Stimulated activated CD4-positive, alpha-beta T cell treated with anti-CD3 and anti-CD28 coated beads, Interleukin-4, amount 100 ng/mL, for 1 hour (primary cell): ENCODE measurements around the gene ANKDD1A.

Experiments used
- DNase-seq: peaks from one replicate; pipeline ENCODE4 v3.0.0-alpha.2; 2020

ANKDD1A gene

DNA sequence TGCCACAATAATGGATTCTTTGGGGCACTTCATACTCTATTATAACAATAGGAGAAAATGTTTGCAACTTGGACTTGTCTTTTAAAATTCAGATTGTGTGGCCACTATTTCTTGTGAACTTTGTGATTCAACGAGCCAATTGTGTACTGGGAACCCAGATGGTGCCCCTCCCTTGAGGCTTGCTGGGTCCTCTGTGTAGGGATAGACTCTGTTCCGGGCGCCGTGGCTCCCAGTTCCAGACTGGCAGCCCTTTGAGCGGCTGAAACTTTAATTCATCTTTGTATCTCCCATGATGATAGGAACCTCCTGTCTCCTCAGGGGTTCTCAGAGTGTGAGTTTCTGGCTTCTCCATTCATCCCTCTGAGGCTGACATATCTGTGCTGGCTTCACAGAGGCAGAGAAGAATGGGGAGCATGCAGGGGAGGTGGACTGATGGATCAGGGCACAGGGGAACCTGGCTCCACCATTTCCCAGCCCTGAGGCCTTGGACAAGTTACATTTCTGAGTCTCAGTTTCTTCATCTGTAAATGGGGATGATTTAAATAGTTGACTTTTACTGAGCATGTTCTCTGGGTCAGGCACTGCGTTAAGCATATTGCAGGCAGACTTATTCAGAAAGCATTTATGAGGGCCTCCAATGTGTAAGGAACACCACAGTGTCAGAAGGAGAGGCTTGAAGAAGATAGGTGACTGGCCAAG, 15.2 kb upstream of the ANKDD1A start:
- no peak for DNase-seq

- DNase-seq, result no peak
These were observed 14.2 kb upstream of the ANKDD1A start for GRCh38 chr15:64897345-64897985.

DNA sequence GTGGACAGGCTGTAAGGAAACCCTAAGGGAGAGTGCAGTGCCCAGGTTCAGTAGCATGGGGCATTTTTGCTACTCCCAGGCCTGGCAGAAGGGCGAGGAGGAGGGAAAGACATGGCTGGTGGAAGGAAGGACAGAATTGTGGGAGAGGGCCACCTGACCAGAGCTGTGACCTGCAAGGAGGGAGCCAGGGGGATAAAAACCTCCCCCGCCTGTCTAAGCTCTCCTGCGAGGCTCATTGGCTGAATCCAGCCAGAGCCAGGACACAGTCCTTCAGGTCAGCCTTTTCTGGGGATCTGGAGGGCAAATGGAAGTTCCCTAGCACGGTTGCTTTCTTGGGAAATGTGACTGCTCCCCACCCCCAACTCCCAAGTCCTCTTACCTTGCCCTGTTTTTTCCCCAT, 13.3 kb upstream of the ANKDD1A start:
- no peak for DNase-seq

GRCh38 chr15:64901141-64901540, 10.6 kb upstream of the ANKDD1A start:
- DNase-seq, result no peak

DNA sequence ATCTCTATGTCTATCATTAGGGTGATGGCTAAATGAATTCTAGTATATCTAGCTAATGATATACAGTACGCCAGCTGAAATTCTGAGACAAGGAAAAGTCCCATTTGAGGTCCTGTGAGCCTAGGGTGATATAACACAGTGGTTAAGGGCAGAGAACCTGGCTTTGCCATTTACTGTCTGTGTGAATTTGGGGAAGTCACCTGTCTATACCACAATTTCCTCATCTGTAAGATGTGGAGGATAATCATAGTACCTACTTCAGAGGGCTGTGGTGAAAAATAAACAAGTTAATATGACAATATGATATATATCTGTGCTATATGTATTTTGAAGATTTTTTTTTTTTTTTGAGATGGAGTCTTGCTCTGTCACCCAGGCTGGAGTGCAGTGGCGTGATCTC, 9.8 kb upstream of the ANKDD1A start:
- no peak for DNase-seq

GRCh38 chr15:64902863-64903262, 8.8 kb upstream of the ANKDD1A start:
- no peak for DNase-seq

GRCh38 chr15:64903326-64903950, 8.3 kb upstream of the ANKDD1A start:
- no peak for DNase-seq

GRCh38 chr15:64904189-64904588, 7.5 kb upstream of the ANKDD1A start:
- DNase-seq, result no peak

- DNase-seq, result peak; percentile 83
These were observed 6.4 kb upstream of the ANKDD1A start for GRCh38 chr15:64905119-64905831.

DNA sequence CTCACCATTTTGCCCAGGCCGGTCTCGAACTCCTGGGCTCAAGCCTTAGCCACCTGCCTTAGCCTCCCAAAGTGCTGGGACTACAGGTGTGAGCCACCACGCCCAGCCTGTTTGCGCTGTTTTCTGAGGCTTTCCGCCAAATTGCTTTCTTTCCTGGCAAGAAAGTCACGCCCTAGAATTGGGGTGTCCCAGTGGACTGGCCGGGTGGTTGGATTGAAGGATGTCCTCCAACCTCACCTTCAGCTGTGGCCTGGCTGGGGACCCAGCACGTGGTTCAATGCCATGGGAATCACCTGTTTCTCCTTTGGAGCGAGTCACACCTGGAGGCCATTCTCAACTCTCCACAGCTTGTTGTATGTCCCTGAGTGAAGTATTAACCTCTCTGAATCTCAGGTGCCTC, 5.8 kb upstream of the ANKDD1A start:
- DNase-seq, result no peak

DNA sequence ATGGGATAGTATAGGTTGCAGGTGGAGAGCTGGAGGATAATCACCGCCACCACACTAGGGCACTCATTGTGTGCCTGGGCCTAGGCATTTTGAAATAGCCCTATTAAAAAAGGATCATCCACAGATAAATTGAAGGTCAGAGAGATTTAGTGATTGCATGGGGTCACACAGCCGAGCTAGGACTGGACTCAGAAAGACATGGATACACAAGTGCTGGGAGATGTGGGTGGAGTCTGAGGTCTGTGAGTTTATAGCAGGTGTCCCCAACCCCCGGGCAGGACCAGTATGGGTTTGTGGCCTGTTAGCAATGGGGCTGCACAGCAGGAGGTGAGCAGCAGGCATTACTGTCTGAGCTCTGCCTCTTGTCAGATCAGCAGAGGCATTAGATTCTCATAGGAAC, 5.3 kb upstream of the ANKDD1A start:
- DNase-seq, result no peak

GRCh38 chr15:64907991-64908390, 3.7 kb upstream of the ANKDD1A start:
- DNase-seq, result no peak

- no peak for DNase-seq
These were observed 2.2 kb upstream of the ANKDD1A start for GRCh38 chr15:64909546-64909945.

GRCh38 chr15:64912379-64913325, 950 bp downstream of the ANKDD1A start:
- no peak for DNase-seq

DNA sequence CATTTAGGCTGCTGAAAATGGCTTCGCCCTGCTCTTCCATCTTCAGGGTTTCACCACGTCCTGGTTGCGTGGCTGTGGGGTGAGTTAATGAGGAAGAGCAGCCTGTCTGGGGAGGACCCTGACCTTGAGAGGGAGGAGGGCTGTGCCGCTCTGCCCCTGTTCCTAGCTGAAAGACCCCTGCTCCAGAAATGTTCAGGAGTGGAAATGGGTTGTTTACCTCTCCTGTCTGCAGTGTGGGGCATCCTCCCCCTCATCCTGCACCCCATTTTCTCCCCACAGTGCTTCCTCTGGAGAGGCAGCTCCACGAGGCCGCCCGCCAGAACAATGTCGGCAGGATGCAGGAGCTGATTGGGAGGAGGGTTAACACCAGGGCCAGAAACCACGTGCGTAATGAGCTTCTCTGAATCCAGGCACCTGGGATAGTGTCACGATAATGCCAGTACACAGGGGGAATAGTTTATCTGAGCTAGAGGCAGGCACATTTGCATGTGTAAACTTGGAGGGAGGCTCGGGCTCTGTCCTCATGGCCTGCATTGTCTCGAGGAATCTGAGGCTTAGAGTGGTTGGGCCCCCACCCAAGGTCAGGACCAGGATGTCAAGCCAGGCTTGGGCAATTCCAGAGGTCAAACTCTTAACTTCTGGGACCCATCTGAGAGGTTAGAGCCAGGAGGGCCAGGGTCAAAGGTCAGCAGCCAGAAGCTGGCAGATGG, 4.0 kb downstream of the ANKDD1A start:
- no peak for DNase-seq

- no peak for DNase-seq
These were observed 4.7 kb downstream of the ANKDD1A start for GRCh38 chr15:64916365-64916764.

- DNase-seq, result no peak
These were observed 5.5 kb downstream of the ANKDD1A start for GRCh38 chr15:64917211-64917610.

GRCh38 chr15:64919721-64920120, 8.0 kb downstream of the ANKDD1A start:
- DNase-seq, result no peak

- DNase-seq, result no peak
These were observed 10.0 kb downstream of the ANKDD1A start for GRCh38 chr15:64921711-64922110.

DNA sequence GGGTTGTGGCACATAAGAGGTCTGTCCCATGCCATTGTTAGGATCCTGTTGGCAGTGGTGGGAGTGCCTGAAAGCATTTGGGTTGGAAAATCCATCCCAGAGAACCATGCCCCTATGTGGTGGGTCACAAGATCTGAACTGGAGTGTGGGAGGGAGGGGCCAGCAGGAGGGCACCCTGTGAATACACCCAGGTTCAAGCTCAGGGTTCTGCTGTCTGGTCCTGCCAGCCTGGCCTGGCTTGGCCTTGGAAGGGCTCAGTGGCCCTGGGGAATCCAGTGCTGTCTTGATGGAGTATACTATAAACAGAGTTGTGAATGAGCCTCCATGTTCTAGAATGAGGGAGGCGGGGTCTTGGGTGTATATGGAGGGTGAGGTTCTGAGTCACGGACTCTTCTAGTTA, 11.8 kb downstream of the ANKDD1A start:
- no peak for DNase-seq

- no peak for DNase-seq
These were observed 13.9 kb downstream of the ANKDD1A start for GRCh38 chr15:64925335-64926330.
